Stimulated activated CD8-positive, alpha-beta memory T cell treated with anti-CD3 and anti-CD28 coated beads, Interleukin-4, amount 100 ng/mL, for 48 hours (primary cell): Measurements from ENCODE around the gene RARB.

Experiments
- DNase-seq: peaks from one replicate; pipeline ENCODE4 v3.0.0-alpha.2; 2020

Gene RARB

GRCh38 chr3:25448750-25449692, 21.0 kb downstream of the RARB start:
- DNase-seq: no peak

DNA sequence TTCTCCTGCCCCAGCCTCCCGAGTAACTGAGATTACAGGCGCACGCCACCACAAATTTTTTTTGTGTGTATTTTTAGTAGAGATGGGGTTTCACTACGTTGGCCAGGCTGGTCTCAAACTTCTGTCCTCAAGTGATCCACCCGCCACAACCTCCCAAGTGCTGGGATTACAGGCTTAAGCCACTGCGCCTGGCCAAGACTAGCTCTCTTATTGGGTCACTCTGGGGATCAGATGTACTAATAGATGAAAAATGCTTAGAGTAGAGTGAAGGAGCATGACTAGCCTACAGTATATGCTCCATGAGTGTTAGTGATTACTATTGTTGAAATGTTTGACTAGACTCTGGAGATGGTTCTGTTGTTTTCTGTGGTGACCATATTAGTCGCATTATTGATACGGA, 21.8 kb downstream of the RARB start:
- no peak for DNase-seq

- no peak for DNase-seq
Measured at GRCh38 chr3:25452192-25452591, 24.1 kb downstream of the RARB start.

- DNase-seq: no peak
Measured at GRCh38 chr3:25452740-25453139, 24.7 kb downstream of the RARB start.

- no peak for DNase-seq
Measured at GRCh38 chr3:25453619-25454004, 25.5 kb downstream of the RARB start.

DNA sequence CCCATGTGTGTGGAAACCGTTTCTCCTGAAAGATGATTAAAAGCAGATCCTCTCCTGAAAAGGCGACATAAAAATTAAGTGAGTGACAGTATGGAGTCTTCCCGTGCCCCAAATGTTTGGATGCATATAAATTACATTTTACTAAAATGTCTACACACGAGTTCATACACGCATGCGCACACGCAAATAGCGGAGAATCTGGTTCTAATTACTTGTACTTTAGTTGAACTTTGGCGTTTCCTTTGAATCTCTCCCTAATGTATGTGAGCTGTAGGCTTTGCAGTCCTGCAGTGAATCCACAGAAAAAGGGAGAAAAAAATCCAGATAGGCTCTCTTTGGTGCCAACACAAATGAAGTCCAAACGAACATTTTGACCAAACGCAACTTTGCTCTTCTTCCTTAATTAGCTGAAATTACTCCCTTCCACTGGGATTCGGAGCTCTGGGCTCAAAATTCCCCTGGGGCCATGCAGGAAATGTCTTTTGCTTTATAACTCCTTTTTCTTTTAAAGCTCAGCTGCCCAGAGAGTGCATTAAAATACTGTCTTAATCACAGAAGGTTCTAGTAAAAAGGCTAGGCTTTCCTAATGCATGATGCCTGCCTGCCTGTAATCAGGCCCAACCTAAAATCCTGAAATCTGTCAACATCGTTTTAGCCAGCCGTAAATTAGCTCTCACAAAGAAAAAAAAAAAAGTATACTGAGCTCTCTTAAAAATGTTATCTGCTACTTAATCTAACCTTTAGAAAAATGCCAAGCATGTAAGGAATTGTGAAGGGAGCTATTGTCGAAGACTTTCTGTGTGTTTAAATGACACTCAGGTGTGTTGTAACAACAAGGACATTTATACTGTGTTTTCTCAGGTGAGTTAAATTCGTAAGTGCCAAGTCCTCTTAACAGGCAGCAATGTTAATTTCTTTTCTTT, 26.2 kb downstream of the RARB start:
- no peak for DNase-seq

GRCh38 chr3:25455441-25456132, 27.5 kb downstream of the RARB start:
- no peak for DNase-seq

DNA sequence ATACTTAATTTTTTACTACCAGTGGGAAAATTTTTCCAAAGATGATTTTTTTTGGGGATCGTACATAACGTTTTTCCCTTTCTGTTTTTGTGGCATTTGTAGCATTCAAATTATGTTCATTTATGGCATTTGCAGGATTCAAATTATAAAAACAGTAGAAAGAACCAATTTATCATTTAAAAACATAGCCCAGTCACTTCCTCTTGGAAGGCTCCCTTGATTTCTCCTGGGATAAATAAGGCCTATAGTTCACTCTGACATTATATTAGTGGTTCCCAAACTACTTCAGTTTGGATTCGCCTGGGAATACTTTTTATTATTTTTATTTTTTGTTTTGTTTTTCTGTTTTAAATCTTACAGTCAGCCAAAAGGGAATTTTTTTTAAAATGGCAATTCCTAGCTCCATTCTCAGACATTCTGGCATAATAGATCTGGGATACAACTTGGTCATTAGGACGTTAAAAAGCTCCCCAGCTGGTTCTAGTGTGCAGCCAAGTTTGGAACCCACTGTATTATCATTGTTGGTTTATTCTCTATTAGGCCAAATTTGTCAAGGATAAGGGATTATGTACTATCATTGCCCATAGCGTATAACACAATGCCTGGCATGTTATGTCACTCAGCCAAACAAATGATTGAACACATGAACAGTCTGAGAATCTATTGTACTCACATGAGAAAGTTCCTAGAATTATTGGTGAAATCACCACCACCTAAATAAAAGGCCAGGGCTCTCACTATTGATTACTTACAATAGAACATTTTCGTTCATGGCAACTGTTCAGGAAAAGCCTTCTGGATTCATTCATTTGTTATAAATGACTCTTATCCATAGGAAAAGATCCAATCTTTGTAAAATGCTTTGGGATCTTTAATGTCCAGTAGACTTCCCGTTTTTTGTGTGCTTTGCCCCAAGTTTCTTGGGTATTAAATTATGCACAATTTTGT, 28.9 kb downstream of the RARB start:
- DNase-seq: no peak

DNA sequence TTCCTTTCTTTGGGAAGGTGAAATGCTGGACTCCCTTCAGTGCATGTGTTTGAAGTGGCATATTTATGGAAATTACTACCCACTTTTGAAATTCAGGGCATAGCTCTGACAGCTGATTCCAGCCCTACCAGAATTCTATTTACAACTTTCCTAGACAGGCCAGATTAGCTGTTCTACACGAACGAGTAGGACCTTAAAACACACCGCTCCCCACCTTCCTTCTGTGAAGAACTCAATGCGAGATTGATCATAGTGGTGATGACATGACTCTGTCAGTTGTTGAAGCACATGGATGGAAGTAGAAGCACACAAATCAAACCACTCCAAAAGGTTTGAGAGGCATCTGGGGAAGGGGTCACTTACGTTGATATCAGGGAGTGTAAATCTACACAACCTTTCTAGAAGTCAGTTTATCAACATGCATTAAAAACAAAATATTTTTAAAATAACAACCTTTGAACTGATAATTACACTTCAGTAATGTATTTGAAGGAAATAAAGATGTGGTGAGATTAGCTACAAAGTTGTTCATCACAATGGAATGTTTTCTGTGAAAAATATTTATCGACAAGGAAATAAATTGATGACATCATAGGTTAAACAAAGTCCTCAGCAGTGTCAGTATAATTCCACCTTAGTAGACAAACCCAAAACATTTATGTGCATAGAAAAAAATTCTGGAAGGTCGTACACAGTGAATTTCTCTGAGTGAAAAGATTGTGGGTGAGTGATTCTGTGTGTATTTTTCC, 29.8 kb downstream of the RARB start:
- no peak for DNase-seq

- no peak for DNase-seq
Measured at GRCh38 chr3:25458420-25458814, 30.4 kb downstream of the RARB start.

DNA sequence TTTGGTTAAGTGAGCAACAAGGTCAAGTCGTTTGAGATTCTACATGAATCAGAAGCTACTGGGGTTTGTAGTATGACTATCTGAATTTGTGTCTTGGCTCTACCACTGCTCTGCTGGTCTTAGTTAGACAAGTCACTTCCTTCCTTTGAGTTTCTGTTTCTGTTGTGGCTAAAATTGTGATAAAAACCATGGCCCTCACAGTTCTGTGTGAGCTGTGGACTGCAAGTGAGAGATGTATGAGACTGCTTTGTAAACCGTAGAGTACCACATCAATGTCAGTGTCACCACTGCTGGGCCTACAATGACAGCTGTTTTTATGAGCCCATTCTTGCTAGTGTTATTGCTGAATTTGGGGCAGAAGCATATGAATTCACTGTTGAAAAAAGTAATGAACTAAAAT, 32.7 kb downstream of the RARB start:
- no peak for DNase-seq

GRCh38 chr3:25461946-25462345, 33.9 kb downstream of the RARB start:
- no peak for DNase-seq

- DNase-seq: no peak
Measured at GRCh38 chr3:25462495-25462894, 34.4 kb downstream of the RARB start.

- DNase-seq: no peak
Measured at GRCh38 chr3:25463836-25464418, 35.9 kb downstream of the RARB start.

GRCh38 chr3:25465266-25465860, 37.3 kb downstream of the RARB start:
- no peak for DNase-seq

GRCh38 chr3:25468866-25469319, 40.8 kb downstream of the RARB start:
- DNase-seq: no peak

DNA sequence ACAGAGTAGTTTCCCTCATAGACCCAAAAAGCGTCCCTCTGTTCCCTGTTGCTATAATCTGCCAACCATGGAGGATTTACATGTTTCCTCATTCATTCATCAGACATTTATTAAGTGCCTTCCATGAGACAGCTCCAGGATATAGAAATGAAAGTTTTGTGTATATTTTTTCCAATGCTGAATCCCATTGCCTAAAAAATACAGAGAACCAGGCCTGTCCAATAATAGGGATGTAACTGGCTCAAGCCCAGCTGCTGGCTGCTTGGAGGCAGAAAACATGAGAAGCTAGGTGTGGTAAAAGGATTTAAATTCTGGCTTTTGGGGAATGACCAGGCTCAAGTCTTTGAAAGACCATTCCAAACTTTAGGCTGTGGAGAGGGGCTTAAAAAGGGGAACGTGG, 41.5 kb downstream of the RARB start:
- no peak for DNase-seq

DNA sequence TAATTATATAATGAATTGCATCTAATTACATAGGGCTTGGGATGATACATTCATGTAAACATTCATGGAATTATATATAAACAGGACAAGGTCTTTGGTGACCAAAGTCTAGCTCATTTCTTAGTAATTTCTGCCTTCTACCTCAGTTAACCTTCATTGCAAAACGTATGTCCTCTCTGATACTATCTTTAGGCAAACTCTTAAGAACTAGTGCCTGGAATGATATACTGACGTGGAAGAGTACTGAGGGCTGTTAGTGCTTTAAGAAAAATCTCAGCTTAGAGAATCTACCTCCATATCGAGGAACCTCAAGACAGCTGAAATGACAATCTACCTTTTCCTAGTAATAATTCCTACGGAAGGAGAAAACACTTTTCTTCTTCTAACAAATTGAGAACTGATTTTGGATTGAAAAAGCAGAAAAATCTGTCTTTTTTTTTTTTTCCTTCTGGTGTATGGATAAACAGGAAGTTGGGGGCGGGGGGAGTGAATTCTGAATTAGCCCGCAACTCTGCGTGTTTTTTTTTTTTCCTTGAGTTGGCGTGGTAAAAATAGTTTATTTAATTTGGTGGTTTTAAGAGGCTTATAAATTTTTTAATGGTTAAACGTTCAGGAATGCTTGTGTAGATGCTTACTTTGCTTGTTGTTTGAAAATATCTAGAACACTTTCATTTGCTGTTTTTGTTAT, 43.2 kb downstream of the RARB start:
- DNase-seq: no peak

DNA sequence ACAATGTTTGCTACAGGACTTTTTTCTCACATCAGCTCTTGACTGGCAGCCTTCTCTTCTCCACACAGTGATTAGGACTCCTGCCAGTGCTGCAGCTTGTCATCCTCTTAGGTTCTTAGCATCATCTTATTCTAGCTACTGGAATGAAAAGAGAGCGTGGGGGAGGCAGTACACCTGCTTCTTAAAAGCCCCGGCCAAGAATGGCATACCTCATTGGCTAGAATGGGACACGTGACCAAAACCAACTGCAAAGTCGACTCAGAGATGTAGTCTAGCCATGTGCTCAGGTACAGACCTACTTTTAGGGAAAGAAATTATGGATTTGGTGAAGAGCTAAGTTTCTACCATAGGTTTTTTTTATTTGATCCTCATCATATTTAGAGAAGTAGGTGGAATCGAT, 44.1 kb downstream of the RARB start:
- no peak for DNase-seq

- no peak for DNase-seq
Measured at GRCh38 chr3:25472731-25473130, 44.7 kb downstream of the RARB start.
